Measurements from ENCODE around the gene REX1BD. TPM values are rescaled to one million over a fixed set of nuclear protein-coding genes. Genes with fewer than 3 reads are reported as not detected.

REX1BD gene
- total and polyA plus RNA-seq, 2 of the 8 experiments (the other 6 are each of a cell fraction or from before 2014, with no cell fraction given), result 56.8 to 62.7 TPM

DNA sequence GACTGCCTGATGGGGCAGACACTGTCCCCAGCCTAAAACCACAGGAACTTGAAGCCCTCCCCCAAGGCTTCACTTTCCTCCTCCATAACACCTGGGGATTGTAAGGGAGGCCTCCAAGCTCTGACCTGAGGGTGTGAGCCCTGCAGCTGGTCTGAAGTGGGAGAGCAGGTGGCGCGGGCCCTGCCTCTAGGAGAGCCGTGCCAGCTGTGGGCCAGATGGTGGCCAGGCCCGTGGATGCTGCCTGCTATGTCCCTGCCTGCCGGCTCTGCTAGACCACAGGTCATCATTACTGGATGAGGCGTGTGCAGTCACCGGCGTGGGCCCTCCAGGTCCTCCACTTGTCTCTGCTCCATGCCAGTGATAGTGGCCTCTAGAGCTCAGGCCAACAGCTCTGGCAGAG lies 44.7 kb downstream of the REX1BD start:
- Histone ChIP-seq H2BK120ac (replicated peaks; ENCODE audit: low read depth, low read length) (no peak overlapping the region), H3K4ac (replicated peaks; ENCODE audit: insufficient read length, low read depth, low read length) (no peak overlapping the region), H3K36me3 (ENCODE audit: control insufficient read depth in 2 of 4, insufficient read depth in 4 of 4, low read length in 3 of 4) (no peaks in the 10 kb centered on the region), H3K23ac (ENCODE audit: insufficient read length) (no peak overlapping the region), H3K79me2 (ENCODE audit: control insufficient read depth in 1 of 2, insufficient read depth in 2 of 2, low read length in 2 of 2) (peaks cover 0 to 3% of the 10 kb centered on the region in 2 experiments; a peak in 3 of 4 replicates), H3K14ac (ENCODE audit: insufficient read length) (no peak overlapping the region), H2AK5ac (ENCODE audit: low read depth, low read length) (no peak overlapping the region), H3K4me3 (ENCODE audit: extremely low read depth in 1 of 4, insufficient read depth in 2 of 4, low read depth in 3 of 4, low read length in 4 of 4) (no peak overlapping the region), H2BK5ac (ENCODE audit: low read depth, low read length) (no peak overlapping the region), H4K8ac (ENCODE audit: extremely low read depth, insufficient read depth, low read length) (peak overlapping the region; percentile 59; the same call in 1 of the 2 replicates), H3K9ac (replicated peaks in 1 of 4; ENCODE audit: extremely low read depth in 1 of 4, low read depth in 3 of 4, low read length in 3 of 4) (no peak overlapping the region), H2AFZ (ENCODE audit: low read length) (no peak overlapping the region), H3K23me2 (ENCODE audit: low read depth, low read length) (peaks cover 8% of the 10 kb centered on the region; the same call in 1 of the 2 replicates), H2BK20ac (ENCODE audit: low read length) (no peak overlapping the region), H2BK12ac (ENCODE audit: low read depth, low read length) (0 out of 2 replicates have a peak overlapping the region, but pooled peaks have one; percentile 33), H4K5ac (ENCODE audit: insufficient read length, low read depth, low read length) (no peak overlapping the region), H4K91ac (replicated peaks; ENCODE audit: insufficient read length, low read length) (no peak overlapping the region), H3K4me2 (ENCODE audit: insufficient read depth in 1 of 2, low read depth in 2 of 2, low read length in 2 of 2) (no peak overlapping the region), H3K27me3 (replicated peaks in 1 of 4; ENCODE audit: control insufficient read depth in 3 of 4, extremely low read depth in 1 of 4, insufficient read depth in 3 of 4, low read length in 3 of 4) (peaks cover 0 to 11% (median 5%) of the 10 kb centered on the region in 4 experiments; a peak in 4 of 7 replicates), H4K20me1 (replicated peaks in 1 of 2; ENCODE audit: control insufficient read depth in 1 of 2, insufficient read depth in 2 of 2, low read length in 2 of 2) (peaks cover 0 to 3% of the 10 kb centered on the region in 2 experiments), H3K56ac (replicated peaks; ENCODE audit: insufficient read length, low read depth, low read length) (no peak overlapping the region), H3K4me1 (replicated peaks in 1 of 4; ENCODE audit: control insufficient read depth in 3 of 4, insufficient read depth in 4 of 4, low read length in 3 of 4) (peaks cover 4 to 9% (median 4%) of the 10 kb centered on the region in 4 experiments; a peak in 5 of 7 replicates), H3K18ac (ENCODE audit: extremely low read depth, low read length) (no peak overlapping the region), H2BK15ac (ENCODE audit: low read length) (peak overlapping the region; percentile 46; the same call in 1 of the 2 replicates), H3K79me1 (ENCODE audit: low read depth, low read length) (peaks cover 6% of the 10 kb centered on the region), H3K9me3 (ENCODE audit: insufficient read depth in 2 of 2, low read depth in 1 of 2, low read length in 1 of 2) (no peaks in the 10 kb centered on the region), H3K27ac (ENCODE audit: low read depth, low read length) (no peak overlapping the region)
- ChIA-PET POLR2A (ENCODE audit: partially characterized antibody) (no interaction called here), CTCF (ENCODE audit: partially characterized antibody) (interaction anchor here (1.0 to 1.2 kb wide), 4 partner anchors 8 to 164 kb away, joined by 3 read pairs; no protein-coding TSS in a partner anchor)
- DNase-seq (ENCODE audit: low read depth in 1 of 2, low spot score in 2 of 2), result no peak
- WGBS, 2 experiments (ENCODE audit: extremely low coverage in 1 of 2, insufficient coverage in 1 of 2, insufficient read length in 1 of 2, insufficient replicate concordance in 2 of 2, low coverage in 1 of 2, low lambda C conversion rate in 2 of 2, missing lambda C conversion rate in 1 of 2), result 85% methylated on average over 6 of the region's 8 CpGs; no CpG with 5 or more reads in 1 of the 2 experiments
- FAIRE-seq, result no peak
